Muscle layer of duodenum (tissue), 2 donors: Measurements from ENCODE around the gene GATD1.

Experiments used
- H3K27ac ChIP-seq: one replicate; pipeline ENCODE4 v1.7.0; 2013; ENCODE audit warnings: mild to moderate bottlenecking, low read length
- H3K27me3 ChIP-seq: one replicate; pipeline ENCODE4 v1.7.0; 2013; ENCODE audit warnings: low read depth, mild to moderate bottlenecking, control low read depth, low read length
- H3K36me3 ChIP-seq, 2 donors: one replicate each; pipeline ENCODE4 v1.7.0; 2013; ENCODE audit warnings: low read length in 2 of 2, control low read depth in 1 of 2, mild to moderate bottlenecking in 1 of 2; ENCODE audit not compliant: insufficient read depth in 2 of 2, control insufficient read depth in 1 of 2
- H3K4me1 ChIP-seq, 2 donors: one replicate each; pipeline ENCODE4 v1.7.0; 2013; ENCODE audit warnings: low read length in 2 of 2, mild to moderate bottlenecking in 2 of 2, control low read depth in 1 of 2, moderate library complexity in 1 of 2; ENCODE audit not compliant: insufficient read depth in 2 of 2, control insufficient read depth in 1 of 2
- H3K4me3 ChIP-seq, 2 donors: one replicate each; pipeline ENCODE4 v1.7.0; 2013; ENCODE audit warnings: low read length in 2 of 2, low read depth in 1 of 2, mild to moderate bottlenecking in 1 of 2
- H3K9me3 ChIP-seq, 2 donors: one replicate each; pipeline ENCODE4 v1.7.0; 2013; ENCODE audit warnings: low read length in 2 of 2, control low read depth in 1 of 2, mild to moderate bottlenecking in 1 of 2; ENCODE audit not compliant: control insufficient read depth in 1 of 2
- donor health status: healthy.

GATD1 gene

GRCh38 chr11:772429-773390 is 4.6 kb downstream of the GATD1 start:
- Histone ChIP-seq H3K36me3 (peaks cover 12 to 37% of the 10 kb centered on the region in 2 donors), H3K27me3 (no peaks in the 10 kb centered on the region), H3K27ac (no peak overlapping the region)

DNA sequence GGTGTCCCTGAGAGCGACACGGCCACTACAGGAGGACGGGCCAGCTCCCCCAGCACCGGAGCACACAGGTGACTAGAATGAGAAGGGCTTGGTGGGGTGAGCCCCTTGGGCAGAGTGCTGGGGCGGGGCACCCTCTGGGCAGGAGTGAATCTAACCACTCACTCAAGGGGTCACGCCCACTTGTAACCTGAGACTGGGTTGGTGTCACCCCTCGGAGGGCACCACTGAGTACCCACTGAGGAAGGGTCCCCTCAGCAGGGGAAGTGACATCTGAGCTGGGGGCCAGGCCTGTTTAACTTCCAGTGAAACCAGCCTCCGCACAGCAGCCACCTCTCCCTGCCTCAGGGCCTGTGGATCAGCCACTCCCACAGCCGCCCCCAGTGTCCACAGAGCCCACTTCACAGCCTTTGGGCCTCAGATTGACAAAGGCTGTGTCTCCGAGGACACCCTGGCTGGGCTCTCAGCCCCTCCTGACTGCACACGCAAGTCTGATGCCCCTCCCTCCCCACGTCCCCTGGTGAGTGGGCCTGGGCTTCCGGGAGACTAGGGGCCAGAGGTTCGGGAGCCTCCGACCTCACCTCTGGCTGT is 5.6 kb downstream of the GATD1 start:
- Histone ChIP-seq H3K27me3 (no peaks in the 10 kb centered on the region), H3K4me3 (no peak overlapping the region), H3K9me3 (no peaks in the 10 kb centered on the region), H3K4me1 (peaks cover 4 to 36% of the 10 kb centered on the region in 2 donors), H3K27ac (no peak overlapping the region), H3K36me3 (peaks cover 15 to 46% of the 10 kb centered on the region in 2 donors)

More at GRCh38 chr11:772429-773390, 4.6 kb downstream of the GATD1 start:
- no peak overlapping the region for H3K4me3 ChIP-seq
- no peaks in the 10 kb centered on the region for H3K9me3 ChIP-seq
- peaks cover 4 to 37% of the 10 kb centered on the region in 2 donors for H3K4me1 ChIP-seq

- Histone ChIP-seq H3K4me1 (peaks cover 4 to 28% of the 10 kb centered on the region in 2 donors), H3K9me3 (no peaks in the 10 kb centered on the region), H3K27ac (no peak overlapping the region), H3K27me3 (no peaks in the 10 kb centered on the region), H3K4me3 (no peak overlapping the region), H3K36me3 (peaks cover 23 to 54% of the 10 kb centered on the region in 2 donors)
Measured at GRCh38 chr11:770642-771616, 6.4 kb downstream of the GATD1 start.

DNA sequence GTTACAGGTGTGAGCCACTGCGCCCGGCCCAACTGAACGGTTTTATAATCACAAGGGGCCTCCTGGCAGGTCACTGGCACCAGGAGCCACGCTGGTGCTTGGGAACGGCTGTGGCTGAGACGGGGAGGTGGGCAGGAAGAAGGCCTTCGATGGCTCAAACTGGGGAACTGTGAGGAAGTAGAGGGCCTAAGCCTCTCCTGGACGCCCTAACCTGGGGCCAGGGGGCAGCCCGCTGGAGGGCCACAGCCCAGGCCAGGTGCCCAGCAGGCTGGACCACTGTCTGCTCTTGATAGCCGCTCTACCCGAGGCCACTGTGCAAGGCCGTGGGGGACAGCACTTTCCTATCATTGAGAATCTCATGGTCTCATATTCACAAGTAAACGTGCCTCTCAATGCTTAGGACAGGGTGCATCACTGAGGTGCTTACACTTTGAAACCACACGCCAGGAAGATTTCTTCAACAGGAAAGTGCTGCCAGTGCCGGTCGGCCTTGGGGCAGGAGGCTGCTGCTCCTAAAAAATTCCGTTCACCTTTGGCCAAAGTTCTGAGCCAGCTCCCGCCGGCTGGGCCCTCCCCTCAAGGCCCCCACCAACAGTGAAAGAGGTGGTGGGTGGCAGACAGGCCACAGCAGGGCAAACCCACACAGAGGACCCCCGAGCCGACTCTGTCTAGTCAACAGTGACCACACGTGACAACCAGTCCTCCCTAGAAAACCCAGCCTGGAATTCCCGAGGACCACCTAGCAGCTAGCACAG is 7.2 kb downstream of the GATD1 start:
- H3K4me1 ChIP-seq: peaks cover 0 to 20% of the 10 kb centered on the region in 2 donors
- H3K27me3 ChIP-seq: no peaks in the 10 kb centered on the region
- H3K36me3 ChIP-seq: peaks cover 23 to 61% of the 10 kb centered on the region in 2 donors
- H3K9me3 ChIP-seq: no peaks in the 10 kb centered on the region
- H3K4me3 ChIP-seq: no peak overlapping the region
- no peak overlapping the region for H3K27ac ChIP-seq

GRCh38 chr11:767238-767637 is 10.0 kb downstream of the GATD1 start:
- H3K36me3 ChIP-seq: peaks cover 37 to 73% of the 10 kb centered on the region in 2 donors
- no peaks in the 10 kb centered on the region for H3K9me3 ChIP-seq
- peaks cover 0 to 4% of the 10 kb centered on the region in 2 donors for H3K4me1 ChIP-seq
- no peak overlapping the region for H3K4me3 ChIP-seq
- no peak overlapping the region for H3K27ac ChIP-seq
- no peaks in the 10 kb centered on the region for H3K27me3 ChIP-seq

- Histone ChIP-seq H3K36me3 (peaks cover 37 to 73% of the 10 kb centered on the region in 2 donors), H3K27ac (no peak overlapping the region), H3K27me3 (no peaks in the 10 kb centered on the region), H3K9me3 (no peaks in the 10 kb centered on the region), H3K4me1 (peaks cover 0 to 5% of the 10 kb centered on the region in 2 donors), H3K4me3 (no peak overlapping the region)
Measured at GRCh38 chr11:766936-767210, 10.4 kb downstream of the GATD1 start.

DNA sequence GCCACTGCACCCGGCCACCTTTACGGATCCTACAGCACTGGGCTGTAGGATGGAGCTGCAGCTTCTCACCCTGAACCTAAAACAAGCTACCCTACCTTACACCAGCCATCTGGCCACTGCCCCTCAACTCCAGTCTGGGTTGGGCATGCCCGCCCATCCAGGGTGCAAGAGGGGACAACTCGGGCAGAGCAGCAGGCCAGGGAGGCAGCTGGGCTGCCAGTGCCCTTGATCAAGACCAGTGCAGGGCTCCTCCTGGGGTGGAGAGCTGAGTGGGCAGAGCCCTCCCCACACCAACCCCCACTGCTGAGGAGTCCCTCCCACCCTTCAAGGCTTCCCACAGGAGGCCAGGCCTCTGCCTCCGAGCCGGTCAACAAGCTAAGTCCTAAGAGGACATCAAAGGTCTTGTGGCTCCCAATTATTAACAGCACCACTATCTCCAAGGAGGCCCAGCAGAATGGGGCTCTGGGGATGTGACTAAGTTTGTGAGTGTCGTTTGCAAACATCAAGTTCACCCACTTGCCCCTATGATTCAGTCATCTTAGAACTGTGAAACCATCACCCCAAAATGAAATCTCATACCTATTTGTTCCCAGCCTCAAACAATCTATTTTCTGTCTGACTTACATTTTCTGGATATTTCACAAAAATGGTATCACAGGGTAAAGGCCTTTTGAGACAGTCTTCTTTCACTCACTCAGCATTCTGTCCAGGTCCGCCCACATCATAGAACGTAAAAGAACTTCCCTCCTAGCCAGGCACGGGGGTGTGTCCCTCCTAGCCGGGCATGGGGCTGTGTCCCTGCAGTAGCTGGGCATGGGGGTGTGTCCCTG is 11.0 kb downstream of the GATD1 start:
- peaks cover 41 to 68% of the 10 kb centered on the region in 2 donors for H3K36me3 ChIP-seq

GRCh38 chr11:765802-766091 is 11.5 kb downstream of the GATD1 start:
- Histone ChIP-seq H3K9me3 (no peaks in the 10 kb centered on the region), H3K27me3 (no peaks in the 10 kb centered on the region), H3K36me3 (peaks cover 40 to 63% of the 10 kb centered on the region in 2 donors), H3K4me3 (no peak overlapping the region), H3K4me1 (peaks cover 0 to 5% of the 10 kb centered on the region in 2 donors), H3K27ac (no peak overlapping the region)

More for the DNA sequence above, 11.0 kb downstream of the GATD1 start:
- H3K9me3 ChIP-seq: no peaks in the 10 kb centered on the region
- H3K27me3 ChIP-seq: no peaks in the 10 kb centered on the region
- peaks cover 0 to 5% of the 10 kb centered on the region in 2 donors for H3K4me1 ChIP-seq
- no peak overlapping the region for H3K27ac ChIP-seq
- no peak overlapping the region for H3K4me3 ChIP-seq

- H3K4me3 ChIP-seq: no peak overlapping the region
- H3K9me3 ChIP-seq: no peaks in the 10 kb centered on the region
- no peaks in the 10 kb centered on the region for H3K27me3 ChIP-seq
- no peak overlapping the region for H3K27ac ChIP-seq
- H3K4me1 ChIP-seq: peaks cover 0 to 5% of the 10 kb centered on the region in 2 donors
- H3K36me3 ChIP-seq: peaks cover 37 to 63% of the 10 kb centered on the region in 2 donors
Measured at GRCh38 chr11:765025-765801, 12.1 kb downstream of the GATD1 start.
